ENCODE data around the gene TMEM164. TPM values are rescaled to one million over a fixed set of nuclear protein-coding genes. Genes with fewer than 3 reads are reported as not detected.

TMEM164 gene
- total and polyA plus RNA-seq, 10 of the 15 experiments (the other 5 are each of a cell fraction or from before 2014, with no cell fraction given): 0.61 to 18.3 (median 7.0) TPM

GRCh38 chrX:110155759-110156158 lies 152.8 kb downstream of the TMEM164 start:
- no peak overlapping the region for H3K27ac ChIP-seq (ENCODE audit: control insufficient read depth, insufficient read depth)
- POLR2A ChIA-PET: interaction anchor here (1.4 kb wide), 1 partner anchor 253 kb away, joined by 3 read pairs; no protein-coding TSS in a partner anchor
- 21% methylated on average over 1 of the region's 1 CpG for WGBS (ENCODE audit: insufficient coverage, insufficient replicate concordance, low lambda C conversion rate, missing lambda C conversion rate)
- H3K4me2 ChIP-seq (ENCODE audit: control insufficient read depth, insufficient read depth): no peak overlapping the region
- intact Hi-C loops (cut with micrococcal nuclease; ENCODE audit: unreplicated experiment) (no loop called here), in situ Hi-C loops (cut with MboI) (loop anchor here (5.0 to 25.0 kb wide), 2 partner anchors 532 to 692 kb away; no protein-coding TSS in a partner anchor)
- no peak overlapping the region for H3K9ac ChIP-seq (ENCODE audit: control insufficient read depth, insufficient read depth, low read length)
- no peaks in the 10 kb centered on the region for H4K20me1 ChIP-seq (ENCODE audit: control insufficient read depth, insufficient read depth)
- no TSS peak for BruUV-seq (replicated peaks)
- no peak overlapping the region for H2AFZ ChIP-seq (ENCODE audit: control insufficient read depth, low read depth, low read length)
- no peaks in the 10 kb centered on the region; a peak in 1 of 4 replicates for H3K36me3 ChIP-seq (ENCODE audit: control insufficient read depth in 2 of 2, insufficient read depth in 2 of 2, low read length in 1 of 2)
- SMC1A ChIA-PET (ENCODE audit: uncharacterized antibody, unreplicated experiment): interaction anchor here (0.9 to 11.7 kb wide), 4 partner anchors 9 to 256 kb away, joined by 3 to 289 read pairs (median 4); no protein-coding TSS in a partner anchor
- no peak overlapping the region for H3K4me3 ChIP-seq
- no peaks in the 10 kb centered on the region for H3K27me3 ChIP-seq (replicated peaks in 1 of 2; ENCODE audit: control insufficient read depth in 2 of 2, insufficient read depth in 2 of 2, low read length in 1 of 2)
- H3K9me3 ChIP-seq (replicated peaks; ENCODE audit: control insufficient read depth, insufficient read depth, low read length): no peaks in the 10 kb centered on the region
- no peak for DNase-seq (ENCODE audit: low read depth, low spot score)
- CTCF ChIA-PET: interaction anchor here (0.6 to 23.7 kb wide), 17 partner anchors 9 to 682 kb away, joined by 3 to 792 read pairs (median 3); no protein-coding TSS in a partner anchor
- TF ChIP-seq BACH1 (IDR thresholded peaks at IDR 0.05; ENCODE audit: borderline replicate concordance) (no peak), TARDBP (IDR thresholded peaks at IDR 0.05; ENCODE audit: borderline replicate concordance) (no peak), MLLT1 (IDR thresholded peaks at IDR 0.05) (no peak), BRCA1 (IDR thresholded peaks at IDR 0.05; ENCODE audit: low read depth, low read length) (no peak), ZNF592 (IDR thresholded peaks at IDR 0.05) (no peak), LARP7 (IDR thresholded peaks at IDR 0.05) (no peak), ELK1 (IDR thresholded peaks at IDR 0.05; ENCODE audit: low read depth, low read length) (no peak), CHD4 (IDR thresholded peaks at IDR 0.05) (no peak), KDM1A (IDR thresholded peaks at IDR 0.05; ENCODE audit: borderline replicate concordance) (no peak), USF2 (IDR thresholded peaks at IDR 0.05; ENCODE audit: borderline replicate concordance, low read depth, low read length) (no peak), CREB1 (IDR thresholded peaks at IDR 0.05; ENCODE audit: low read depth) (no peak), FOS (IDR thresholded peaks at IDR 0.05; ENCODE audit: borderline replicate concordance, extremely low read depth, insufficient read length) (no peak), RBBP5 (conservative IDR thresholded peaks at IDR 0.05) (no peak), KLF5 (IDR thresholded peaks at IDR 0.05; ENCODE audit: partially characterized antibody) (no peak), RAD21 (IDR thresholded peaks at IDR 0.05; ENCODE audit: insufficient read depth, low read depth, low read length) (no peak), NFYA (IDR thresholded peaks at IDR 0.05; ENCODE audit: borderline replicate concordance, low read depth, low read length) (no peak), CREM (IDR thresholded peaks at IDR 0.05; ENCODE audit: low read depth) (no peak)
- ATAC-seq: no peak
- peaks cover 11% of the 10 kb centered on the region for H3K4me1 ChIP-seq (ENCODE audit: control insufficient read depth, insufficient read depth, low read length)
- H3K79me2 ChIP-seq (ENCODE audit: control insufficient read depth, insufficient read depth, low read length): no peaks in the 10 kb centered on the region
- RAD21 ChIA-PET (ENCODE audit: unreplicated experiment): interaction anchor here (1.2 to 2.6 kb wide), 2 partner anchors 9 to 256 kb away, joined by 4 to 14 read pairs; no protein-coding TSS in a partner anchor
- no peak for FAIRE-seq

Measured in GM12878 (cell line).